LHCN-M2 (cell line): ENCODE results near the gene WFDC2. TPM values are rescaled to one million over a fixed set of nuclear protein-coding genes. Genes with fewer than 3 reads are reported as not detected.

ENCODE experiments used
- DNase-seq: peaks from one replicate; pipeline ENCODE4 v3.0.0-alpha.2; 2012; ENCODE audit warnings: low read depth
- polyA plus RNA-seq: library from polyadenylated mRNA; unstranded; fragments of >200 nt; gene quantifications from one replicate; pipeline ENCODE4 v1.2.1, GENCODE V29; 2012; ENCODE audit warnings: missing spikeins
- total RNA-seq: library from RNA; depleted of rRNA; stranded (reverse); fragments of >200 nt; gene quantifications from 2 replicates; pipeline ENCODE4 v1.2.3, GENCODE V29; 2014; rRNA removed

Gene WFDC2
- total RNA-seq = not detected in 2 replicates
- polyA plus RNA-seq = 0.11 TPM

GRCh38 chr20:45469336-45470261 is at the start of gene WFDC2:
WFDC2 (plus strand) TSS chr20:45469753; CDS start chr20:45469782, 29 bp downstream.
- DNase-seq = no peak

- no peak for DNase-seq
These were observed 49.4 kb upstream of the WFDC2 start for GRCh38 chr20:45420125-45420524.

- no peak for DNase-seq
These were observed 45.9 kb upstream of the WFDC2 start for GRCh38 chr20:45423700-45424099.

GRCh38 chr20:45425561-45425960 is 44.0 kb upstream of the WFDC2 start:
- no peak for DNase-seq

GRCh38 chr20:45426320-45427016 is 43.1 kb upstream of the WFDC2 start:
- DNase-seq = no peak

GRCh38 chr20:45427236-45428149 is 42.1 kb upstream of the WFDC2 start:
- no peak for DNase-seq

GRCh38 chr20:45429618-45430017 is 39.9 kb upstream of the WFDC2 start:
- DNase-seq = peak; percentile 32

GRCh38 chr20:45432294-45432693 is 37.3 kb upstream of the WFDC2 start:
- no peak for DNase-seq

GRCh38 chr20:45433316-45433715 is 36.2 kb upstream of the WFDC2 start:
- DNase-seq = peak; percentile 74

- no peak for DNase-seq
These were observed 35.6 kb upstream of the WFDC2 start for GRCh38 chr20:45433976-45434375.

- peak; percentile 84 for DNase-seq
These were observed 32.6 kb upstream of the WFDC2 start for GRCh38 chr20:45436732-45437485.

- DNase-seq = no peak
These were observed 29.1 kb upstream of the WFDC2 start for GRCh38 chr20:45440424-45440823.

GRCh38 chr20:45440891-45441685 is 28.5 kb upstream of the WFDC2 start:
- no peak for DNase-seq

GRCh38 chr20:45441746-45442145 is 27.8 kb upstream of the WFDC2 start:
- DNase-seq = no peak

- no peak for DNase-seq
These were observed 25.5 kb upstream of the WFDC2 start for GRCh38 chr20:45444050-45444449.

GRCh38 chr20:45445805-45446562 is 23.6 kb upstream of the WFDC2 start:
- DNase-seq = peak; percentile 33

GRCh38 chr20:45448270-45448669 is 21.3 kb upstream of the WFDC2 start:
- DNase-seq = no peak

GRCh38 chr20:45449528-45449927 is 20.0 kb upstream of the WFDC2 start:
- DNase-seq = no peak
